Measurements from ENCODE around the gene GFRA4.

DNA sequence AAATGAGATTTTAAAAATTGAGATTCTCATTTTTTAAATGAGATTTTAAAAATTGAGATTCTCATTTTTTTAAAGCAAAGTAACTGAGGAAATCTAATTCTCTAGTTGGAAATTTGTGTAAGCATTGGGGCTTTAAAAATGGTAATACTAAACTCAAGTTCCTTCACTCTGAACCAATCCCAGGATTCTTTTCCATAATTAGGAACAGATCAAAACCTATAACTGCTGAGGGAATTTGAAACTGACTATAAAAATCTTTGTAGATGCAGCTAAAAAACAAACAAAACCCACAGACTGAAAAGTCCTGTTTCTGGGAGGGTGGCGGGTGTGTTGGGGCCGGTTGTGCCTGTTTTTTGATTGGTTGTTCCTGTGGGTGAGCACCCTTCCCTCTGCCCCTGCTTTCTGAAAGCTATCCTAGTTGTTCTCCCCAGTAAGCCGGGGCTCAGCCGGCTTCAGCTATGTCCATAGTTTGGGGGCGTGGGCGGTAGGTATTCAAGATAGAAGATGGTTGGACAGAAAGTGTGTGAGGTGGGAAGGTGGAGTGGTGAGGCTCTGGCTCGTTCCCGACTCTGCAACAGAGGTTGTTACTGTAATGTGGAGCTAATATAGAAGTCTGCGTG is 49.3 kb downstream of the GFRA4 start:
- TF ChIP-seq, protein P1, sequence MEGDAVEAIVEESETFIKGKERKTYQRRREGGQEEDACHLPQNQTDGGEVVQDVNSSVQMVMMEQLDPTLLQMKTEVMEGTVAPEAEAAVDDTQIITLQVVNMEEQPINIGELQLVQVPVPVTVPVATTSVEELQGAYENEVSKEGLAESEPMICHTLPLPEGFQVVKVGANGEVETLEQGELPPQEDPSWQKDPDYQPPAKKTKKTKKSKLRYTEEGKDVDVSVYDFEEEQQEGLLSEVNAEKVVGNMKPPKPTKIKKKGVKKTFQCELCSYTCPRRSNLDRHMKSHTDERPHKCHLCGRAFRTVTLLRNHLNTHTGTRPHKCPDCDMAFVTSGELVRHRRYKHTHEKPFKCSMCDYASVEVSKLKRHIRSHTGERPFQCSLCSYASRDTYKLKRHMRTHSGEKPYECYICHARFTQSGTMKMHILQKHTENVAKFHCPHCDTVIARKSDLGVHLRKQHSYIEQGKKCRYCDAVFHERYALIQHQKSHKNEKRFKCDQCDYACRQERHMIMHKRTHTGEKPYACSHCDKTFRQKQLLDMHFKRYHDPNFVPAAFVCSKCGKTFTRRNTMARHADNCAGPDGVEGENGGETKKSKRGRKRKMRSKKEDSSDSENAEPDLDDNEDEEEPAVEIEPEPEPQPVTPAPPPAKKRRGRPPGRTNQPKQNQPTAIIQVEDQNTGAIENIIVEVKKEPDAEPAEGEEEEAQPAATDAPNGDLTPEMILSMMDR (IDR thresholded peaks at IDR 0.05; ENCODE audit: poor library complexity) = no peak
- no peak for TF ChIP-seq EZH2phosphoT487 (IDR thresholded peaks at IDR 0.05; ENCODE audit: low read depth, severe bottlenecking, unreplicated experiment)
